ENCODE data around the gene EIF3C. TPM values are rescaled to one million over a fixed set of nuclear protein-coding genes. Genes with fewer than 3 reads are reported as not detected.
"Not testable (repeated sequence)": the region's sequence is repeated elsewhere in the genome, so short reads cannot be mapped to it uniquely, and the experiment has no call there.

EIF3C gene, protein sequence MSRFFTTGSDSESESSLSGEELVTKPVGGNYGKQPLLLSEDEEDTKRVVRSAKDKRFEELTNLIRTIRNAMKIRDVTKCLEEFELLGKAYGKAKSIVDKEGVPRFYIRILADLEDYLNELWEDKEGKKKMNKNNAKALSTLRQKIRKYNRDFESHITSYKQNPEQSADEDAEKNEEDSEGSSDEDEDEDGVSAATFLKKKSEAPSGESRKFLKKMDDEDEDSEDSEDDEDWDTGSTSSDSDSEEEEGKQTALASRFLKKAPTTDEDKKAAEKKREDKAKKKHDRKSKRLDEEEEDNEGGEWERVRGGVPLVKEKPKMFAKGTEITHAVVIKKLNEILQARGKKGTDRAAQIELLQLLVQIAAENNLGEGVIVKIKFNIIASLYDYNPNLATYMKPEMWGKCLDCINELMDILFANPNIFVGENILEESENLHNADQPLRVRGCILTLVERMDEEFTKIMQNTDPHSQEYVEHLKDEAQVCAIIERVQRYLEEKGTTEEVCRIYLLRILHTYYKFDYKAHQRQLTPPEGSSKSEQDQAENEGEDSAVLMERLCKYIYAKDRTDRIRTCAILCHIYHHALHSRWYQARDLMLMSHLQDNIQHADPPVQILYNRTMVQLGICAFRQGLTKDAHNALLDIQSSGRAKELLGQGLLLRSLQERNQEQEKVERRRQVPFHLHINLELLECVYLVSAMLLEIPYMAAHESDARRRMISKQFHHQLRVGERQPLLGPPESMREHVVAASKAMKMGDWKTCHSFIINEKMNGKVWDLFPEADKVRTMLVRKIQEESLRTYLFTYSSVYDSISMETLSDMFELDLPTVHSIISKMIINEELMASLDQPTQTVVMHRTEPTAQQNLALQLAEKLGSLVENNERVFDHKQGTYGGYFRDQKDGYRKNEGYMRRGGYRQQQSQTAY
- 1,266 and 1,275 TPM in 2 replicates for total RNA-seq

DNA sequence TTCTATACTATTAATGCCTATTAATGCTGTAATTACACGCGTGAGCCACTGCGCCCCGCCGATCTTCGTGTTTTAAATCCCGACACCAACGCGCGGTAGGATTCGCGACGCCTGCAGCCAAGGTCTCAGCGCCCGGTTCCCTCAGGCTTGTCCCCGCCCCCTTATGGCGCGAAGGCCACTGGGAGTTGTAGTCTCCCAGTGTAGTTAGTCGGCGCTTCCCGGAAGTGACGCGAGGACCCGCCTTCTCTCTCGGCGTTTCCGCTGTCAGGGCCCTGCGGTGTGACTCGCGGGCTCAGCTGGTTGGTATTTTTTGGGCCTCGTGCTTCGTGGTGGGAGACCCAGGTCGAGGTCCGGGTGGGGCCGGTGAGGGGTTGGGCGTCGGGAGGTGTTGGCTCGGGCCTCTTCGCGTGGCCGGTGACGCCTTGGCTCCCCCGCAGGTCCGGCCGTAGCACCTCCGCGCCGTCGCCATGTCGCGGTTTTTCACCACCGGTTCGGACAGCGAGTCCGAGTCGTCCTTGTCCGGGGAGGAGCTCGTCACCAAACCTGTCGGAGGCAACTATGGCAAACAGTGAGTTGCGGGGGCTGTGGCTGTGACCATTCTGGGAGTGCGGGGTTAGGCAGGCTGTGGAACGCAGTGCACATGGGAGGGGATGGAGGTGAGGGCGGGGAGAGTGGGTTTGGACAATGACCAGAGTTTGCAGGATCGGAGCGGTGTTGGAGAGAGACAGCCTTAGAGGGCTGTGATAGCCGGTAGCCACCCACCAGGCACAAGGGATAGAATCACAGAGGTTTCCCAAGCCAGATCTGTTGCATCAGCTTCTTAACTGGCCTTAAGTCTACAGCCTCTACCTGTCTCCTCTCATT is at the start of gene EIF3C:
TSS of gene EIF3C (plus strand) at position 245 of the 864 bp plus-strand sequence. CDS start at position 468, 223 bp downstream.
- H3K9me3 Mint-ChIP-seq; DNase-seq; H3K4me1 Mint-ChIP-seq; H3K27me3 Mint-ChIP-seq; H3K36me3 Mint-ChIP-seq (ENCODE audit: low read depth); intact Hi-C loops (cut with micrococcal nuclease); H3K27ac Mint-ChIP-seq: not testable (repeated sequence)
- peak within 1 kb of the TSS; percentile 79 for H3K4me3 Mint-ChIP-seq

DNA sequence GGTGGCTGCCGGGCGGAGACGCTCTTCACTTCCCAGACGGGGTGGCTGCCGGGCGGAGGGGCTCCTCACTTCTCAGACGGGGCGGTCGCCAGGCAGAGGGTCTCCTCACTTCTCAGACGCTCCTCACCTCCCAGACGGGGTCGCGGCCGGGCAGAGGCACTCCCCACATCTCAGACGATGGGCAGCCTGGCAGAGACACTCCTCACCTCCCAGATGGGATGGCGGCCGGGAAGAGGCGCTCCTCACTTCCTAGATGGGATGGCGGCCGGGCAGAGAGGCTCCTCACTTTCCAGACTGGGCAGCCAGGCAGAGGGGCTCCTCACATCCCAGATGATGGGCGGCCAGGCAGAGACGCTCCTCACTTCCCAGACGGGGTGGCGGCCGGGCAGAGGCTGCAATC is 45.0 kb upstream of the EIF3C start:
- H3K4me3 Mint-ChIP-seq; H3K4me1 Mint-ChIP-seq; intact Hi-C loops (cut with micrococcal nuclease); H3K9me3 Mint-ChIP-seq; H3K27ac Mint-ChIP-seq; H3K36me3 Mint-ChIP-seq (ENCODE audit: low read depth); H3K27me3 Mint-ChIP-seq; DNase-seq: not testable (repeated sequence)

DNA sequence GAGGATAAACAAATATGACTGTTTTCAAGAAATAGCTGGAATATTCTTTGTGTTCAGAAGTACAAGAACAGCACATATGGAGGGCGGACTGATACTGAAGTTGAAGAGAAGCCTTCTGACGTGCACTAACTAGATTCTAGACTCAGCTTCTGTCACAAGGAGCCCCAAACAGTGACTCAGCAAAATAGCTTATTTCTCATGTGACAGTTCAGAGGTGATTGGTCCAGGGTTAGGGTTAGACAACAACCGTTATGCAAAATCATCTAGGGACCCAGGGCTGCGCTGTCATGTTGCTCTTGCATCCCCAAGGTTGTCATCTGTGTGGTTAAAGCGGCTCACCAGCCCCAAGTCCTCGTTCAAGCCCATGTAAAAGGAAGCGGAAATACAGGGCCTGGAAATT is 43.8 kb upstream of the EIF3C start:
- H3K27me3 Mint-ChIP-seq; intact Hi-C loops (cut with micrococcal nuclease); H3K27ac Mint-ChIP-seq; H3K9me3 Mint-ChIP-seq; H3K4me1 Mint-ChIP-seq; H3K36me3 Mint-ChIP-seq (ENCODE audit: low read depth); H3K4me3 Mint-ChIP-seq; DNase-seq: not testable (repeated sequence)

DNA sequence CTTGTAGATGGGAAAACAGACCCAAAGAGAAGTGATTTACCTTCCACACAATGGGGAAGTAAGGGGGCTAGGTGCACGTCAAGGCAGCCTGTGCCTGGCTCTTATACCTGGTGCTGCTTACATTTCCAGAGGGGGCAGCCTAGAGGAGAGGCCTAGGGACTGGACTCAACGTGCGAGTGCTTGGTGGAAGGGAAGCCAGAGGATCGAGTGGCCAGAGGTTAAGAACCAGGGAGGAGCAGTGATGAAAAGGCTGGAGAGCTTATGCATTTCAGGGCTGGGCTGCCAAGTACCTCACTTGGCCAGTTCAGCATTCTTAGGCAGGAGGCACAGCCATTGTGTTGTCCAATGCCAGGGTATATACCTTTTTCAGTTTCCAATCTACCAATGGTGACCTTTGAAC is 43.1 kb upstream of the EIF3C start:
- H3K36me3 Mint-ChIP-seq (ENCODE audit: low read depth); H3K27me3 Mint-ChIP-seq; H3K4me3 Mint-ChIP-seq; H3K27ac Mint-ChIP-seq; DNase-seq; H3K9me3 Mint-ChIP-seq; H3K4me1 Mint-ChIP-seq; intact Hi-C loops (cut with micrococcal nuclease): not testable (repeated sequence)

DNA sequence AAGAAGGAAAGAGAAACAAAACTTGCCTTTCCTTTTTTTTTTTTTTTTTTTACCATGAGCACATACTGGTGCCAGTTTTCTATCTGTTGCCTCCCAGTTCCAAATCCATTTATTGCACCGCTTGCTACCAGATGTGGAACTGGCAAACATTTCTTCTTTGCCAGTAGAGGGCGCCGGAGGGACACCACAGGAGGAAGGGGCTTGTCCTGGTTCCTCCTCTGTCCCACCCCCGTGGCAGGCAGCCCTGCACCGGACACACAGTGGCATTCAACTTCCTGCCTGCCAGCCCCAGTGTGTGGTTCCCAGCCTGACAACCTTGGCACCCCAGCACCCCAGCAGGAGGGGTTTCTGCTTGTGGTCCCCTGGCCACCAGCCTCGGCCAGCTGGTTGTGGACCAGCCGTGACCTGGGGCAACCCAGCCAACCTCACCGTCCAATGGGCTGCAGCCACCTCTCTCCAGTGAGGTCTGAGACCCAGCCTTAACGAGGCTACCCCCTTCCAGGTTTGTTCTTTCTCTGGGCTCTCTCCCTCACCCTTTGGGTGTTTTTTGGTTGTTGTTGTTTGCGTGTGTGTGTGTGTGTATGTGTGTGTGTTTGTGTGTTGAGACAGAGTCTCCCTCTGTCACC is 22.8 kb upstream of the EIF3C start:
- intact Hi-C loops (cut with micrococcal nuclease); H3K9me3 Mint-ChIP-seq; H3K27me3 Mint-ChIP-seq; H3K27ac Mint-ChIP-seq; H3K36me3 Mint-ChIP-seq (ENCODE audit: low read depth); H3K4me1 Mint-ChIP-seq: not testable (repeated sequence)
- peak overlapping the region; percentile 39 for H3K4me3 Mint-ChIP-seq
- DNase-seq, result peak; percentile 45

DNA sequence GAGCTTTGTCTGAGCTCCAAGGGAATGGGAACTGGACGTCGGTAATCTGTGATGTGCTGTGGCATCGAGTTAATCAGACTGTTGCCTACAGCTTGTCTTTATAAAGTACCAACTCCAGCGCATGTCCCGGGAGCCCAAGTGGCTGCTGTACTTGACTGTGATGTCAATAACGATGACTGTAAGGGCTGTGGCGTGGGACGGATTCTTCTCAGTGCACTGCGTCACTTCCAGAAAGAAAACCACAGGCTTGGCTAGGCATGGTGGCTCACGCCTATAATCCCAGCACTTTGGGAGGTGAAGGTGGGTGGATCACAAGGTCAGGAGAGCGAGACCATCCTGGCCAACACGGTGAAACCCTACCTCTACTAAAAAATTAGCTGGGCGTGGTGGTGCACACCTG is 21.8 kb upstream of the EIF3C start:
- H3K9me3 Mint-ChIP-seq; H3K27ac Mint-ChIP-seq; H3K36me3 Mint-ChIP-seq (ENCODE audit: low read depth); intact Hi-C loops (cut with micrococcal nuclease); DNase-seq; H3K27me3 Mint-ChIP-seq; H3K4me1 Mint-ChIP-seq; H3K4me3 Mint-ChIP-seq: not testable (repeated sequence)

DNA sequence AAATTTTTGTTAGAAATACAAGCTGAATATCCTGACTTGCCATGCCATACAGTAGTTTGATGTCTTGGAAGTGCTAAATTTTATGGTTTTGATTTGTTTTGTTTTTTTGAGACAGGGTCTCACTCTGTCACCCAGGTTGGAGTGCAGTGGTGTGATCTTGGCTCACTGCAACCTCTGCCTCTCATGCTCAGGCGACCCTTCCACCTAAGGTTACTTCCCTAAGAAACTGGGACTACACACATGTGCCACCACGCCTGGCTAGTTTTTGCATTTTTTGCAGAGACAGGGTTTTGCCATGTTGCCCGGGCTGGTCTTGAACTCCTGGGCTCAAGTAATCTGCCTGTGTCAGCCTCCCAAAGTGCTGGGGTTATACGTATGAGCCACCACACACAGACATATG is 19.5 kb upstream of the EIF3C start:
- intact Hi-C loops (cut with micrococcal nuclease); H3K36me3 Mint-ChIP-seq (ENCODE audit: low read depth); H3K9me3 Mint-ChIP-seq; H3K27me3 Mint-ChIP-seq; H3K4me3 Mint-ChIP-seq; H3K4me1 Mint-ChIP-seq; H3K27ac Mint-ChIP-seq: not testable (repeated sequence)
- DNase-seq, result peak; percentile 51

DNA sequence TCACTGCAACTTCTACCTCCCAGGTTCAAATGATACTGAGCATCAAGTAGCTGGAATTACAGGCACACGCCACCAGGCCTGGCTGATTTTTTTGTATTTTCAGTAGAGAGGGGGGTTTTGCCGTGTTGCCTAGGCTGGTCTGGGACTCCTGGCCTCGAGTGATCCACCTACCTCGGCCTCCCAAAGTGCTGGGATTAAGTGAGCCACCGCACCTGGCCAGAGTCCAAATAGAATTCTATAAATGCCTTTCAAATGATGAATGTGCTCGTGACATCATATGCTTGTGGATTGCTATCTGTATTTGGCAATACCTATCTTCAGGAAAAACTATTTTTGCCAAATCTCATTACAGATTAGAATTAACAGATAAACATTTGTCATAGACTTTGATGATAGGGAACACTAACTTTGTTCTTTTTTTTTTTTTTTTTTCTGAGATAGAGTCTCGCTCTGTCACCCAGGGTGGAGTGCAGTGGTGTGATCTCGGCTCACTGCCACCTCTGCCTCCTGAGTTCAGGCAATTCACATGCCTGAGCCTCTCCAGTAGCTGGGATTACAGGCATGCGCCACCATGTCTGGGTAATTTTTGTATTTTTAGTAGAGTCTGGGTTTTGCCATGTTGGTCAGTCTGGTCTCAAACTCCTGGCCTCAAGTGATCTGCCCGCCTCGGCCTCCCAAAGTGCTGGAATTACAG is 17.9 kb upstream of the EIF3C start:
- H3K4me1 Mint-ChIP-seq; H3K27me3 Mint-ChIP-seq; DNase-seq; H3K9me3 Mint-ChIP-seq; H3K27ac Mint-ChIP-seq; H3K4me3 Mint-ChIP-seq; intact Hi-C loops (cut with micrococcal nuclease); H3K36me3 Mint-ChIP-seq (ENCODE audit: low read depth): not testable (repeated sequence)

DNA sequence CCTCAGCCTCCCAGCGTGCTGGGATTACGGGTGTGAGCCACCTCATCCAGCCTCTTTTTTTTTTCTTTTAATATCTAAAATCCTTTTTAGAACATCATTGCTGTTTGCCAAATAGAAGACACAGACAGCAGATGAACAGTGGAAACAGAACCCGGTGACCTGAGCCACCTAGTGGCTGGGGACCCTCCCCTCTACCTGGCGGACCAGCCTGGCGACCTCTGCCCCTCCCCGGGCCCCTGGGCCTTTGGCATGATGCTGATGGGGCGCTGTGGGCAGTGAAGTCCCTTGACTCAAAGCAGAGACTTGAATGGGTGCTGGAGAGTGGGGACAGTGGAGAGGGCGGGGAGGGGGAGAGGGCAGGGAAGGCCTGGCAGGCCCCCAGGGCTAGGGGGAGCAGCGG is 11.5 kb upstream of the EIF3C start:
- DNase-seq; H3K9me3 Mint-ChIP-seq; H3K27ac Mint-ChIP-seq; H3K4me1 Mint-ChIP-seq; H3K4me3 Mint-ChIP-seq; H3K27me3 Mint-ChIP-seq; intact Hi-C loops (cut with micrococcal nuclease); H3K36me3 Mint-ChIP-seq (ENCODE audit: low read depth): not testable (repeated sequence)

DNA sequence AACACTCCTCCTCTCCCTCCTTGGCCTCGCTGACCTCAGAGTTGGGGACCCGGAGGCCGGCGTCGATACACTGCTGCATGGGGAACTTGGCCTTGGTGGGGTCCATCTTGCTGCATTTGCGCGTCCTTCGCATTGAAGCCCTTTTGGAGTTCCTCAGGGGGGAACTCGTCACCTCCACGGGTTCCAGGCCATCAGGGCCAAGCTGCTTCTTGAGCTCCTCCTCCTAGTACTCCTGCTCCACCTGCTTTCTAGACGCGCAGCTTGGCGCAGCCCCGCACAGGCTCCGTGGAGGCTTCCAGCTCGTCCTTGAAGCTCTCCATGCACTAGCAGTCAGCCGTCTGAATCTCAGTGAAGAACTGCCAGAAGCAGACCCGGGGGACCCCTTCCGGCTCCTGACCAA is 10.9 kb upstream of the EIF3C start:
- peak; percentile 61 for DNase-seq
- intact Hi-C loops (cut with micrococcal nuclease); H3K4me3 Mint-ChIP-seq; H3K9me3 Mint-ChIP-seq; H3K27me3 Mint-ChIP-seq; H3K36me3 Mint-ChIP-seq (ENCODE audit: low read depth); H3K4me1 Mint-ChIP-seq; H3K27ac Mint-ChIP-seq: not testable (repeated sequence)

DNA sequence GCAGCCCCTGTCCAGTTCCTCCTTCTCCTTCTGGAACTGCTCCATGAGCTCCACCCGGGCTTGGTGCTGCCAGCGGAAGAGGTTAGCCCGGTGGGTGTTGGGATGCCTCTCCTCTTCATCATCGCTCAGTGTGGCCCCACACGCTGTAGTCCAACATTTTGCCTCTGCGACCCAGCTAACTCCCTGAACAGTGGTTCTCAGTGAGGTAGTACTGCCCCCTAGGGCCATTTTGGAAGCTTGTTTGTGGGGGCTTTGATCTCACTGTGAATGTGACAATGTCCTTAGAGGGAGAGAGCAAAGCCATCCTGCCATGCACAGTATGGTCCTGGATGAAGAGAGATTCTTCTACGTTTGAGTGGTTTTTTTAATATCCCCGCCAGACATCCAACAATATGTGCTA is 9.9 kb upstream of the EIF3C start:
- H3K27ac Mint-ChIP-seq; intact Hi-C loops (cut with micrococcal nuclease); H3K36me3 Mint-ChIP-seq (ENCODE audit: low read depth); H3K9me3 Mint-ChIP-seq; DNase-seq; H3K4me1 Mint-ChIP-seq; H3K4me3 Mint-ChIP-seq; H3K27me3 Mint-ChIP-seq: not testable (repeated sequence)

DNA sequence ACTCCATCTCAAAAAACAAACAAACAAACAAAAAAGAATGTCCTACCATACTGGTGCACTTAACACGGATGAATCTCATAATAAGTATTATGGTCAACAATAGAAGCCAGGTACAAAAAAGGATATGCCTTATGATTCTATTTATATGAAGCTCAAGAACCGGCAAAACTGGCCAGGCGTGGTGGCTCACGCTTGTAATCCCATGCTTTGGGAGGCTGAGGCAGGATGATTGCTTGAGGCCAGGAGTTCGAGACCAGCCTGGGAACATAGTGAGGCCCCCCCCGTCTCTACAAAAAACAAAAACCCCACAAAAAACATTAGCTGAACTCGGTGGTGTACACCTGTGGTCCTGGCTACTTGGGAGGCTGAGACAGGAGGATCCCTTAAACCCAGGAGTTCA is 7.0 kb upstream of the EIF3C start:
- H3K36me3 Mint-ChIP-seq (ENCODE audit: low read depth); H3K27me3 Mint-ChIP-seq; H3K9me3 Mint-ChIP-seq; H3K4me3 Mint-ChIP-seq; intact Hi-C loops (cut with micrococcal nuclease); H3K4me1 Mint-ChIP-seq; H3K27ac Mint-ChIP-seq: not testable (repeated sequence)
- DNase-seq, result peak; percentile 52

All from activated CD4-positive, alpha-beta T cell treated with anti-CD3 and anti-CD28 coated beads, Interleukin-2, amount 10 ng/mL, durations not matched to agents 24 days and 14 days (primary cell).